GM15510 (cell line): Measurements from ENCODE around the gene FHOD1.

ENCODE experiments used
- POLR2A ChIP-seq: IDR thresholded peaks from 3 replicates; pipeline ENCODE4 v1.6.1; 2011; ENCODE audit warnings: borderline replicate concordance; ENCODE audit not compliant: insufficient read length; ENCODE audit errors: extremely low read depth

Gene FHOD1

GRCh38 chr16:67235816-67236562, 11.3 kb downstream of the FHOD1 start:
- TF ChIP-seq POLR2A: no peak

GRCh38 chr16:67234180-67234597, 13.1 kb downstream of the FHOD1 start:
- no peak for TF ChIP-seq POLR2A

GRCh38 chr16:67233596-67233995, 13.7 kb downstream of the FHOD1 start:
- TF ChIP-seq POLR2A: no peak

- peak; percentile 15 for TF ChIP-seq POLR2A
Measured at GRCh38 chr16:67230809-67231660, 16.2 kb downstream of the FHOD1 start.

- TF ChIP-seq POLR2A: no peak
Measured at GRCh38 chr16:67229906-67230808, 17.1 kb downstream of the FHOD1 start.

GRCh38 chr16:67228905-67229304, 18.4 kb downstream of the FHOD1 start:
- TF ChIP-seq POLR2A: no peak

- TF ChIP-seq POLR2A: peak; percentile 5
Measured at GRCh38 chr16:67228034-67228785, 19.1 kb downstream of the FHOD1 start.

- no peak for TF ChIP-seq POLR2A
Measured at GRCh38 chr16:67227567-67227921, 19.7 kb downstream of the FHOD1 start.

- TF ChIP-seq POLR2A: peak; percentile 66
Measured at GRCh38 chr16:67226804-67227566, 20.3 kb downstream of the FHOD1 start, which contains the start of gene TMEM208. Gene TMEM208, plus strand, starts transcription at chr16:67227130. Its CDS starts 89 bp downstream, at chr16:67227219.

GRCh38 chr16:67226295-67226803, 20.9 kb downstream of the FHOD1 start:
- no peak for TF ChIP-seq POLR2A

- TF ChIP-seq POLR2A: no peak
Measured at GRCh38 chr16:67223992-67224391, 23.3 kb downstream of the FHOD1 start.

- no peak for TF ChIP-seq POLR2A
Measured at GRCh38 chr16:67216612-67217490, 30.4 kb downstream of the FHOD1 start.

- no peak for TF ChIP-seq POLR2A
Measured at GRCh38 chr16:67215706-67216105, 31.6 kb downstream of the FHOD1 start.
